Gastrocnemius medialis (tissue), 4 donors: ENCODE measurements around the gene DCLK2.

Experiments used
- CTCF ChIP-seq, 5 experiments: fragments of 450-650 bp in 3 of 5; fragments of 200-600 bp in 2 of 5; sonication (generic) in 2 of 5; IDR thresholded peaks in 4 of 5; conservative IDR thresholded peaks in 1 of 5; 1 replicate in 4 of 5; 2 replicates in 1 of 5; pipeline ENCODE4 v1.5.1; 2016 to 2019; ENCODE audit warnings: antibody characterized with exemption in 5 of 5, mild to moderate bottlenecking in 3 of 5, moderate library complexity in 3 of 5
- POLR2A ChIP-seq, 2 donors: fragments of 450-650 bp; IDR thresholded peaks; one replicate each; pipeline ENCODE4 v1.6.1; 2017; ENCODE audit warnings: antibody characterized with exemption in 2 of 2, mild to moderate bottlenecking in 2 of 2, moderate library complexity in 2 of 2

- TF ChIP-seq POLR2A (IDR thresholded peaks at IDR 0.05) (no peak), CTCF (IDR thresholded peaks at IDR 0.05 in 4 of 5, conservative IDR thresholded peaks at IDR 0.05 in 1 of 5) (no peak)
Observed at GRCh38 chr4:150080337-150080736, 2.1 kb downstream of the DCLK2 start.
